HG03575 (cell line): ENCODE data around the gene XPNPEP2.

Experiments used
- ATAC-seq: cut with Tn5 transposase; IDR thresholded peaks from one replicate; pipeline ENCODE4 v1.9.1; 2021; ENCODE audit not compliant: unreplicated experiment, insufficient number of reproducible peaks, low FRiP score; ENCODE audit errors: extremely low read depth

XPNPEP2 gene

DNA sequence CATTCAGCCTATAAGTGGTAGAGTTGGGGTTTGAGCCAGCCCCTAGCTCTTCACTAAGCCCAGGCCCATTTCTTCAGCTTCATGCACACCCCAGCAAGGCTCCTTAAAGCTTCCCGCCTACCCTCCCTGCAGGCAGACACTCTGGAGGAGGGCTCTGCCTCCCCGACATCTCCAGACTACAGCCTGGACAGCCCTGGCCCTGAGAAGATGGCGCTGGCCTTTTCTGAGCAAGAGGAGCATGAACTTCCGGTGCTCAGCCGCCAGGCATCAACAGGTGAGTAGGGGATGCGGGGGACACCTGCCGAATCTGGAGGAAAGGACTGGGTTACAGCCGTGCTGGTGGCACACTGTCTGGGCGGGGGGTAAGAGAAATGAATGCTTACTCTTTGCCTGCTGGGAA lies 52.0 kb downstream of the XPNPEP2 start:
- no peak for ATAC-seq

- no peak for ATAC-seq
Observed at GRCh38 chrX:129791336-129791735, 52.6 kb downstream of the XPNPEP2 start.

DNA sequence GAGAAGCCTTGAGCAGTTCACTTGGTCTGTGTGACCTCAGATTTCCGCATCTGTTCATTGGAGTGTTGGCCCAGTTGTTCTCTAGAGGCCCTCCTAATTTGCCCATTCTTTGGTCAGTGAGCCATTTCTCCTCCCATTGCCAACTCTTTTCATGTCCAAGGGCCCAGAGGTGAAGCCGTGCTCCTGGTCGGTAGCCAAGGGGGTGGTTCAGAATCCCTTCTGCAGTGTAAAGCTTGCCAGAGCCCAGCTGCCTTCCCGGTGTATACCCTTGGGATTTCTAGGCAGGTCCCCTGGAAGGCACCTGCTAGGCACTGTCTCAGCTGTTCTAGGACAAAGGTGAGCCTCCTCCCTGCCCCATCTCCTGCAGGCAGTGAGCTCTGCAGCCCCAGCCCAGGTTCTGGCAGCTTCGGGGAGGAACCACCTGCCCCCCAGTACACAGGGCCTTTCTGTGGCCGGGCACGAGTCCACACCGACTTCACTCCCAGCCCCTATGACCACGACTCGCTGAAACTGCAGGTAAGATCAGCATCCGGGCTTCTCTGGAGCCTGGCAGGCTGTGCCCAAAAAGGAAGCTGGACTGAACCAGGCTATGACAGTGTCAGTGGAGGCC lies 53.3 kb downstream of the XPNPEP2 start:
- ATAC-seq, result no peak

GRCh38 chrX:129792586-129793291 lies 54.0 kb downstream of the XPNPEP2 start:
- ATAC-seq, result no peak

DNA sequence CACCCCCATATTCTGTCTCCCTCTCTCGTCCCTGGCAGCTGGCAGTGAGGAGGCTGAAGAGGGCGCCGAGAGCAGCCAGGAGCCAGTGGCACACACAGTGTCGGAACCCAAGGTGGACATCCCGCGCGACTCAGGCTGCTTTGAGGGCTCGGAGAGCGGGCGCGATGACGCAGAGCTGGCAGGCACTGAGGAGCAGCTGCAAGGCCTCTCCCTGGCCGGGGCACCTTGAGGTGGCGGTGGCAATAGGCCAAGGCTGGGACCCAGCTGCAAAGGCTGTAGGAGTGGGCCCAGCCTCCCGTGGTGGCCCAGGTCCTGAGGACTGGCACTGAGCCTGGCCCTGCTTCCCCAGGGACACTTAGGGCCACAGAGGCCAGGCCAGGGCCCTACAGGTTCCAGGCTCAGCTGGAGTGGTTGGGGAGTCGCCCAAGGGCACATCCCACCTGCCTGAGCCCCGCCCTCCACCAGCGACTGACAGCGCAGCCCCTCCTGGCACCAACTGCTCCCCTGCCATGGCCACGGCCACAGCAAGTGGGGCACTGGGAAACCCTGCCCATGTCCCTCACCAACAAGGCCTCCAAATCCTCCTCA lies 54.9 kb downstream of the XPNPEP2 start:
- no peak for ATAC-seq

DNA sequence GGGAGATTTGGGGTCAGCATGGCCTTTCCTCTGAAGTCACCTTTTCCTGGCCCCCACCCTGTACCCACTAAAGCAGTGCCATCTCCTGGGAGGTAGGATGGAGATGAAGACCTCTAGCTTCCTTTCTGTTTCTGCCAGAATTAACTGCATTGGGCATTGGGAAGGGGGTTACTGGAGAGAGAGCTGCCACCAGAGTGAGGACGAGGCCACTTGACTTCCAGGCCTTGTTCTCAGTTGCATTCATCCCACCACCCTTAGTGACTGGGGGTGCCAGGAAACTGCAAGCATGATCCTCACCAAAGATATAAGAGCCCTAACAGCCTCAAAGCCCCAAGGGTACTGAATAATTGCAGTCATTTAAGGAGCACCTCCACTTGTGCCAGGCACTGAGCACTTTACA lies 56.8 kb downstream of the XPNPEP2 start:
- ATAC-seq, result no peak

- no peak for ATAC-seq
Observed at GRCh38 chrX:129797251-129797906, 58.6 kb downstream of the XPNPEP2 start.

DNA sequence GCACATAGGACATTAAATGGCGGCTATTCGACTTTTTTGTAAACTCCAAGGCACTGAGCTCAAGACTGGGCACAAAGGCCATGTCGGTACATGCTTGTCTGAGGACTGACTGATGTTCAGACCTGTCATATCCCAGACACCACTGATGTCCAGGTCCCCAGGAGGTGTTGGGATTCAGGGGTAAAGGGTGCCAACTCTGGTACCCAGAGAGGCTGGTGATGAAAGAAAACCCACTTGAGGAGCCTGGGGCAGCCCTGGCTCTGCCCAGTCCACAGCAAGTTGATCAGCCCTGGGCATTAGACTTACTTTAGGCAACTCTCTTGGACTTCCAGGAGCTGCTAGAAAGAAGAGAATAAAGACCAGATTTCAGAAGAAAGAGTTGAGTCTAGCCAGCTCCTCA lies 59.7 kb downstream of the XPNPEP2 start:
- ATAC-seq, result no peak

- ATAC-seq, result no peak
Observed at GRCh38 chrX:129798888-129799287, 60.1 kb downstream of the XPNPEP2 start.

DNA sequence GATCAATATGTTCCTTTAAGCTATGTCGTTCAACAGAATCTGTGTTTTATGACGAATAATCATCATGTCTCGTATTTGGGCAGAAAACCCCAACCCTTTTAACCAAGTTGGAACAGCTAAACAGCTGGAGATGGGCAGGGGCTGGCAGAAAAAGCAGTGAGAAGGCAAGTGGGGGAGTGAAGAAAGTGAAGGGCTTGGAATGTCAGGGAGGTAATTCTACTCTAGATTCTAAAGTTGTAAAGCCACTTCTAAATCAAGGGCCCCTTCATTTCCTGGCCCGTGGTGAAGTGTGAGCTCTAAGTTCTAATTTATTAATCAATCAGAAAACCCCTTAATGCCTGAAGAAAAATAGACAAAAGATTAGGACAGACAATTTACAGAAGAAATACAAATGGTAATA lies 61.4 kb downstream of the XPNPEP2 start:
- no peak for ATAC-seq

DNA sequence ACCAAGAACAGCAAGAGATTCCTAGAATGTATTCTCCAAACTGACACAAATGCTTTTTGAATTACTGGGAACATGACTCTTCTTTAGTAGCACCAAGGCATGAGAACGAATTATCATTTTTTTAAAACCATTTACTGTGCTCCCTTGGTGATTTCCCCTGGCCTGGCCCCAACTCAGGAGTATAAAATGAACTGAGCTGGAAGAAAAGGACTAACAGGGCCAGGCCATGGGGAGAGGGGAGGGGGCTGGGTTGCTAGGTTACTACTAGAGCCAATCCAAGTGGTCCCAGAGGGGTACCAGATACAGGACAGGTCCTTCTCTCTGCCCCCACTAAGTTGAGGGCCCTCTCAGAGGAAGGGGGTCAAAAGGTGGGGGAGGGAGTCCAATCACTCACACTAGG lies 64.1 kb downstream of the XPNPEP2 start:
- ATAC-seq, result no peak

DNA sequence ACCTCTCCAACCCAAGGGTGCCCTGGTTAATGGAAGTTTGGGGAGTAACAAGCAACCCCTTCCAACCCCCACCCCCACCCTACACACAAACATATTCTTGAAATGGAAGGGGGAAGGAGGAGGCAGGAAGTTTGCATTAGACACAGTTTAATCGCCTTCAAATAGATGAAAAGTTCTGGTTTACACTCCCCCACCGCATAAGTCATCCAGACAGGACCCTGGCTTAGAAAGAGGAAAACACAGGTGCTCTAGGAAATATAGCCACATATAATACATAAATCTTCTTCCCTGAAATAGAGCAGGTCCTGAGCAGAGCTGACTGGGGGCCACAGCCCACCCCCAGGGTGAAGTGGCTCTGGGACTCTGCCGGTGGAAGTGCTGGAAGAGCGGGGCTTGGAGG lies 66.0 kb downstream of the XPNPEP2 start:
- ATAC-seq, result no peak

- no peak for ATAC-seq
Observed at GRCh38 chrX:129808158-129808828, 69.5 kb downstream of the XPNPEP2 start.

DNA sequence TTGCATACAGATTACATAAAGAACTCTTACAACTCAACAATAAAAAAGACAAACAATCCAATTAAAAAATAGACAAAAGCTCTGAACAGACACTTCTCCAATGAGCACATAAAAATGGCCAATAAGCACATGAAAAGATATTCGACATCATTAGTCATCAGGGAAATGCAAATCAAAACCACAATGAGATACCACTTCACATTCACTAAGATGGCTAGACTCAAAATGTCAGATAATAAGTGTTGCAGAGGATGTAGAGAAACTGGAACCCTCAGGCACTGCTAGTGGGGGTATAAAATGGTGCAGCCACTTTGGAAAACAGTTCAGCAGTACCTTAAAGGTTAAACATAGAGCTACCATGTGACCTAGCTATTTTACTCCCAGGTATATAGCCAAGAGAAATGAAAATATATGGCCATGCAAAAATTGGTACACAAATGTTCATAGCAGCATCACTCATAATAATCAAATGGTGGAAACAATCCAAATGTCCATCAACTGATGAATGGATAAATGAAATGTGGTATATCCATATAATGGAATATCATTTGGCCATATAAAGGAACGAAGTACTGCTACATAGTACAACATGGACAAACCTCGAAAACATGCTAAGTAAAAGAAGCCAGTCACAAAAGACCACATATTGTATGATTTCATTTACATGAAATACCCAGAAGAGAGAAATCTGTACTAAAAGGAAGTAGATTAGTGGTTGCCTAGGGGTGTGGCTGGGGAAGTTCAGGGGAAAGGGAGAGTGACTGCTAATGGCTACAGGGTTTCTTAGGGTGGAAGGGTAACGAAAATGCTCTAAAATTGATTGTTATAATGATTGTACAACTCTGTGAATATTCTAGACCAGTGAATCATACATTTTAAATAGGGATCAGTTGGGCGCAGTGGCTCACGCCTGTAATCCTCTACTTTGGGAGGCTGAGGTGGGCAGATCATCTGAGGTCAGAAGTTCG lies 70.3 kb downstream of the XPNPEP2 start:
- ATAC-seq, result no peak

DNA sequence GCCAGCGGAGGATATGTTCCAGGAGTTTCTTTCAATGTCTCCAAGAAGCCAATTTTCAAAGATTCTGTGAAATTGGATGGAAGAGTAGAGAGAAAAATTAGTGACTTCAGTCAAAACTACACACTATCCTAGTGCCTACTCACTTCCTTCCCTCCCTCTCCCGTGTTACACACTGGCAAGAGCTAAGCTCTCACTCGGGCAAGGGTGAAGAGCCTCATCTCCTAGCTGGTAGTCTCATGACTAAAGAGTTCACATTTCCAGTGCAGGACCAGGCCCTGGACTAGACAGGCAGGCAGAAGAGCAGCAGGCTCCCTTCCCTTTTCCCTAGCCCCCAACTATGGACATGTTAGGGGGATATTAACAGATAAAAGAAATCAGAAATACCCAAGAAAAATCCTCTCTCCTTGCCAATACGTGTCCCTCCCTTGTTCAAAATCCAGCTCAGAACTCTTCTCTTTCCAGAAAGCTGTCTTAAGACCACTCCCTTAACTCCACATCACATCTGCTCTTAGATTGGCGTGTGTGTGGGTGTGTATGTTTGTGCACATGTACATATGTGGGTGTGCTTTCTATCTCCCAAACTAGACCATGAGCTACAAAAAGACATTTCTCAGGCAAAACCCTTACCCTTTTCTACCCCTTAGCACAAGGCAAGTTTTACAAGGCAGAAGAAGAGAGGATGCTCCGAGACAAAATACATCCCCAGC lies 75.0 kb downstream of the XPNPEP2 start:
- ATAC-seq, result no peak

DNA sequence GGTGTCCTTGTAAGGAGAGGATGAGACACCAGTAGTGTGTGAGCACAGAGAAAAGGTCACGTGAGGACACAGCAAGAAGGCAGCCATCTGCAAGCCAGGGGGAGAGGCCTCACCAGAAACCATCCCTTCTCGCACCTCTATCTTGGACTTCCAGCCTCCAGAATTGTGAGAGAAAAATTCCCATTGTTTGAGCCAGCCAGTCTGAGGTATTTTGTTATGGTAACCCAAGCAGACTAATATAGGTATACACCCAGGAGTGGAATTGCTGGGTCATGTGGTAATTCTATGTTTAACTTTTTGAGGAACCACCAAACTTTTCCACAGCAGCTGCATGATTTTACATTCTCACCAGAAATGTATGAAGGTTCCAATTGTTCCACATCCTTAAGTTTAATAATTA lies 79.3 kb downstream of the XPNPEP2 start:
- ATAC-seq, result no peak
